LNCaP clone FGC (cell line): Measurements from ENCODE around the gene PLEKHO1.
"Not testable (repeated sequence)": the region's sequence is repeated elsewhere in the genome, so short reads cannot be mapped to it uniquely, and the experiment has no call there.

Experiments used
- DNase-seq: peaks from one replicate; pipeline ENCODE4 v3.0.0-alpha.2; 2011; ENCODE audit warnings: low read depth
- H3K4me3 ChIP-seq: 2 replicates; pipeline ENCODE4 v1.5.1; 2011; ENCODE audit warnings: mild to moderate bottlenecking, low read depth, low read length, control low read depth
- CTCF ChIP-seq: IDR thresholded peaks from 2 replicates; pipeline ENCODE4 v1.5.1; 2012; ENCODE audit warnings: mild to moderate bottlenecking; ENCODE audit not compliant: control insufficient read depth, insufficient read depth; ENCODE audit errors: extremely low read depth

PLEKHO1 gene

GRCh38 chr1:150134537-150134936 lies 15.2 kb upstream of the PLEKHO1 start:
- no peak overlapping the region for H3K4me3 ChIP-seq
- TF ChIP-seq CTCF: no peak
- DNase-seq: no peak

DNA sequence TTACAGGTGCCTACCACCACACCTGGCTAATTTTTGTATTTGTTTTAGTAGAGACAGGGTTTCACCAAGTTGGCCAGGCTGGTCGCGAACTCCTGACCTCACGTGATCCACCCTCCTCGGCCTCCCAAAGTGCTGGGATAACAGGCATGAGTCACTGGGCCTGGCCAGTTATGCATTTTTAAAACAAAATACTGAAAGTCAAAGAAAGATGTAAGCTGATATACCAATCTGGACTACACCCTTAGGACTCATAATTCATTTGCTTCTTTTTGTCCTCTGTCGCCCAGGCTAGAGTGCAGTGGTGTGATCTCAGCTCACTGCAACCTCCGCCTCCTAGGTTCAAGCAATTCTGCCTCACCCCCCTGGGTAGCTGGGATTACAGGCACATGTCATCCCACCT lies 14.3 kb upstream of the PLEKHO1 start:
- H3K4me3 ChIP-seq, DNase-seq: not testable (repeated sequence)

DNA sequence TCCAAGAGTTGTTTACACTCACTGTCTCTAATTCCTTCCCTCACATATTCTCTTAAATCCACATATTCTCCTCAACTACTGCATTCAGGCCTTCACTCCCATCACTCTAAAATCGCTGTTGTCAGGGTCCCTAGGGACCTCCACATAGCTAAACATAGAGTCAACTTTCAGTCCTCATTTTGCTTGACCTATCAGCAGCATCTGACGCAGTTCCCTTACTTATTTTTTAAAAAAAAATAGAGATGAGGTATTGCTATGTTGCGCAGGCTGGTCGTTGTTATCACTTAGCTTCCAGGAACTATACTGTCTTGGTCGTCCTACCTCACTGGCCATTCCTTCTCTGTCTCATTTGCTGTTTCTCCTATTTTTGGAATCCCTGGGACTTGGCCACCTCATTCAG lies 11.7 kb upstream of the PLEKHO1 start:
- TF ChIP-seq CTCF: no peak
- DNase-seq: no peak
- H3K4me3 ChIP-seq: no peak overlapping the region

GRCh38 chr1:150141452-150141851 lies 8.3 kb upstream of the PLEKHO1 start:
- H3K4me3 ChIP-seq: no peak overlapping the region
- TF ChIP-seq CTCF: no peak
- no peak for DNase-seq

- H3K4me3 ChIP-seq: no peak overlapping the region
- no peak for TF ChIP-seq CTCF
- no peak for DNase-seq
These were observed 7.6 kb upstream of the PLEKHO1 start for GRCh38 chr1:150142083-150142482.

DNA sequence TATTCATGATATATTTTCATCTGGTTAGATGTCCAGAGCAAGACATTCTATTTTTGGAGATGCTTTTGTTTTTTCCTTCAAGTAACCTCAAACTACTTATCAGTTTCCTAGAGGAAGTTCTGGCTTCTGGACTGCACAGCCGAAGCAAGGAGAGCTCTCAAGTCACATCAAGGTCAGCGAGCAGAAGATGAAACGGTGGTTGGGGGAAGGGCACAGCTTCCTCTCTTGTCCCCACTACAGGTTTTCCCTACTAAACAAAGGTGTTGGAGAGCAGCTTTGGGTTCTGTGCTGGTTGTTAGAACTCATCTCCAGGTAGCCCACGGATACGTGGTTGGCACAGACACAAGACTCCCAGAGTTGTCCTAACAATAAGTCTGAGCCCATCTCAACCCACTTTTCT lies 5.1 kb upstream of the PLEKHO1 start:
- DNase-seq: no peak
- no peak for TF ChIP-seq CTCF
- no peak overlapping the region for H3K4me3 ChIP-seq

- H3K4me3 ChIP-seq, DNase-seq: not testable (repeated sequence)
These were observed 3.7 kb upstream of the PLEKHO1 start for GRCh38 chr1:150146016-150146415.

DNA sequence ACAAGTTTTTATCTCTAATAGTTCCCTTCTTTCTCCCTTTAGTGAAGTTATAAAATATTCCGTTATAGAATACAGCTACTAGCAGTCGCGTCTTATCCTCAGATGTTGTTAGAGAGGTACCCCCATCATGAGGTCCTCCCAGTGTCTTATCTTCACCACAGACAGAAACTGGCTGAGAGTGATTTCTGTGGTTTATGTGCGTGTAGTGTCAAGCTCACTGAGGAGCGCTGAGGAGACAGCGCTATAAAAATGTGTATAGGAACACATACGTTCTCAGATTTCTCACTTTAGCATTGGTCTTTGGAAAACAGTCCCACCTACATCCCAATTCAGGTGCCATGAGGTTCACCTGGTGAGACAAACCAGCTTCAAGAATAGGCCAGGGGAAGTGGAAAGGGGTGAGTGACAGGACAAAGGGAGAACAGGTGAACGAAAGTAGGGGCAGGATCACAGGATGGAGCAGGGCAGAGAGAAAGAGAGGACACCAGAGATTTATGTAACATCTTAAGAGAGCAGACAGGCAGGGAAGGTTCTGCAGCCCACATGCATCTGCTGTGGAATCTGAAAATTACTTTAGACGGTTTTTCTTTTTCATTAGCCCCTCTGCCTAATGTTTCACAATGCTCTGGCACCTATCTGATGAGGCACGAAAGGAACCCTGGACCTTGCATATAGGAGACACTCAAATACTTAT lies 2.7 kb upstream of the PLEKHO1 start:
- no peak overlapping the region for H3K4me3 ChIP-seq
- DNase-seq: no peak
- TF ChIP-seq CTCF: no peak
